Spleen (tissue), 11 donors: ENCODE data around the gene BTBD1. TPM values are rescaled to one million over a fixed set of nuclear protein-coding genes. Genes with fewer than 3 reads are reported as not detected.

Experiments
- DNase-seq: peaks from one replicate; pipeline ENCODE4 v3.0.0-alpha.2; 2020
- H3K27ac ChIP-seq, 8 donors: fragments of 200-600 bp; sonication (generic) in 7 of 8; 1 replicate in 4 of 8; 2 replicates in 4 of 8; pipeline versions ENCODE4 v1.5.0 to v1.8.0; 2016 to 2021; ENCODE audit warnings: inconsistent platforms in 4 of 8, mild to moderate bottlenecking in 4 of 8, moderate library complexity in 1 of 8
- H3K27me3 ChIP-seq, 7 donors: fragments of 200-600 bp; sonication (generic) in 6 of 7; replicated peaks in 1 of 7; 1 replicate in 4 of 7; 2 replicates in 3 of 7; pipeline versions ENCODE4 v1.5.0 to v1.8.0; 2016 to 2021; ENCODE audit warnings: inconsistent platforms in 3 of 7, mild to moderate bottlenecking in 1 of 7
- H3K36me3 ChIP-seq, 6 donors: fragments of 200-600 bp; sonication (generic) in 5 of 6; 1 replicate in 4 of 6; 2 replicates in 2 of 6; pipeline versions ENCODE4 v1.5.0 to v1.8.0; 2016 to 2021; ENCODE audit warnings: inconsistent platforms in 2 of 6
- H3K4me1 ChIP-seq, 6 donors: fragments of 200-600 bp; sonication (generic) in 5 of 6; 1 replicate in 3 of 6; 2 replicates in 3 of 6; pipeline versions ENCODE4 v1.5.0 to v1.8.0; 2016 to 2021; ENCODE audit warnings: inconsistent platforms in 3 of 6
- H3K4me3 ChIP-seq, 8 donors: fragments of 200-600 bp; sonication (generic) in 7 of 8; 1 replicate in 4 of 8; 2 replicates in 4 of 8; pipeline versions ENCODE4 v1.5.0 to v1.8.0; 2016 to 2021; ENCODE audit warnings: inconsistent platforms in 4 of 8, mild to moderate bottlenecking in 4 of 8, moderate library complexity in 2 of 8
- H3K9me3 ChIP-seq, 8 donors: fragments of 200-600 bp; sonication (generic) in 7 of 8; 1 replicate in 4 of 8; 2 replicates in 4 of 8; pipeline versions ENCODE4 v1.5.0 to v1.8.0; 2016 to 2021; ENCODE audit warnings: inconsistent platforms in 4 of 8
- CTCF ChIP-seq, 11 experiments: fragments of 200-600 bp in 7 of 11; fragments of 450-650 bp in 4 of 11; sonication (generic) in 4 of 11; IDR thresholded peaks in 8 of 11; conservative IDR thresholded peaks in 3 of 11; 1 replicate in 7 of 11; 2 replicates in 4 of 11; pipeline versions ENCODE4 v1.4.0 to v1.8.0; 2016 to 2021; ENCODE audit warnings: antibody characterized with exemption in 11 of 11, inconsistent platforms in 4 of 11, mild to moderate bottlenecking in 1 of 11
- POLR2A ChIP-seq, 3 donors: fragments of 450-650 bp; IDR thresholded peaks; one replicate each; pipeline ENCODE4 v1.5.1; 2017; ENCODE audit warnings: antibody characterized with exemption in 3 of 3, mild to moderate bottlenecking in 1 of 3
- POLR2AphosphoS5 ChIP-seq, 3 donors: sonication (generic); formaldehyde crosslinking; IDR thresholded peaks; one replicate each; pipeline ENCODE4 v1.5.1; 2017; ENCODE audit warnings: antibody characterized with exemption in 3 of 3
- WGBS, 5 donors: extraction: QIAGEN DNeasy Blood & Tissue Kit in 3 of 5; methylation state at CpG; one replicate each; pipeline versions ENCODE4 v1.1.5 to v1.1.7; 2013 to 2018; 5-methylcytosine and 5-hydroxymethylcytosine counted together
- intact Hi-C: fragments of 100-400 bp; cut with DNase I; formaldehyde crosslinking; loops from one replicate; pipeline ENCODE4 v1.15.0; 2023; ENCODE audit warnings: low total_unique reads
- polyA plus RNA-seq, 3 donors: library from polyadenylated mRNA; stranded (reverse); fragments of 200-250 nt; gene quantifications; one replicate each; pipeline ENCODE4 v1.2.1, GENCODE V29; 2013
- total RNA-seq, 7 donors: library from RNA; depleted of rRNA in 3 of 7; stranded (reverse); fragments of >200 nt in 3 of 7; fragmentation: NEBNext Ultra II Directional in 4 of 7; extraction: Animal tissue kit (Norgen Biotek cat#: 25700) in 4 of 7; gene quantifications; one replicate each; pipeline versions ENCODE4 v1.1.0 to v1.2.1, GENCODE V29; 2016 to 2021
- donor health status: healthy with polysubstance abuse.
- donor health status: DM: no; HTN: no; CAD: no; lungs with moderate emphysema.
- donor health status: DM: no; HTN: no; CAD: no.
- donor health status: Bipolar disorder and iron deficiency.
- donor health status: healthy.
- donor health status: DM: no; HTN: no; CAD: no.
- donor health status: DM: yes; HTN: yes; CAD: no.

BTBD1 gene
- total and polyA plus RNA-seq, 10 donors = 14.9 to 70.8 (median 45.7) TPM

- Histone ChIP-seq H3K4me1 (peaks cover 37 to 94% (median 74%) of the 10 kb centered on the region in 6 donors), H3K27ac (peak overlapping the region in 6 of 8 donors; percentile 15 to 58 (median 36)), H3K27me3 (no peaks in the 10 kb centered on the region), H3K9me3 (no peaks in the 10 kb centered on the region), H3K36me3 (peaks cover 0 to 31% (median 0%) of the 10 kb centered on the region in 6 donors), H3K4me3 (peak overlapping the region in 1 of 8 donors; percentile 13)
- intact Hi-C loops = no loop called here
- 28 to 41% (median 35%) methylated on average over 3 of the region's 3 CpGs for WGBS, 5 donors
- no peak for DNase-seq
- TF ChIP-seq POLR2A (IDR thresholded peaks at IDR 0.05) (no peak), CTCF (IDR thresholded peaks at IDR 0.05 in 8 of 11, conservative IDR thresholded peaks at IDR 0.05 in 3 of 11) (no peak), POLR2AphosphoS5 (IDR thresholded peaks at IDR 0.05) (no peak)
These were observed 4.3 kb downstream of the BTBD1 start for GRCh38 chr15:83062768-83063180.

- Histone ChIP-seq H3K27me3 (no peaks in the 10 kb centered on the region), H3K36me3 (peaks cover 0 to 42% (median 0%) of the 10 kb centered on the region in 6 donors), H3K9me3 (no peaks in the 10 kb centered on the region), H3K27ac (peak overlapping the region in 2 of 8 donors; percentile 27 to 55), H3K4me1 (peaks cover 40 to 97% (median 69%) of the 10 kb centered on the region in 6 donors), H3K4me3 (no peak overlapping the region)
- TF ChIP-seq POLR2A (IDR thresholded peaks at IDR 0.05) (no peak), POLR2AphosphoS5 (IDR thresholded peaks at IDR 0.05) (no peak), CTCF (IDR thresholded peaks at IDR 0.05 in 8 of 11, conservative IDR thresholded peaks at IDR 0.05 in 3 of 11) (no peak)
- no peak for DNase-seq
- WGBS, 5 donors = 83 to 90% (median 84%) methylated on average over 2 of the region's 2 CpGs
- intact Hi-C loops = no loop called here
These were observed 5.4 kb downstream of the BTBD1 start for GRCh38 chr15:83061680-83062079.

GRCh38 chr15:83057696-83058376 is 9.2 kb downstream of the BTBD1 start:
- TF ChIP-seq POLR2AphosphoS5 (IDR thresholded peaks at IDR 0.05) (no peak), CTCF (IDR thresholded peaks at IDR 0.05 in 8 of 11, conservative IDR thresholded peaks at IDR 0.05 in 3 of 11) (no peak), POLR2A (IDR thresholded peaks at IDR 0.05) (no peak)
- Histone ChIP-seq H3K36me3 (peaks cover 0 to 80% (median 30%) of the 10 kb centered on the region in 6 donors), H3K4me3 (no peak overlapping the region), H3K27me3 (no peaks in the 10 kb centered on the region), H3K9me3 (no peaks in the 10 kb centered on the region), H3K27ac (peak overlapping the region in 2 of 8 donors; percentile 6 to 34), H3K4me1 (peaks cover 14 to 77% (median 41%) of the 10 kb centered on the region in 6 donors)
- DNase-seq = no peak
- 78 to 85% (median 84%) methylated on average over 7 of the region's 7 CpGs for WGBS, 5 donors
- intact Hi-C loops = no loop called here

GRCh38 chr15:83057002-83057401 is 10.1 kb downstream of the BTBD1 start:
- intact Hi-C loops = no loop called here
- no peak for TF ChIP-seq POLR2AphosphoS5 (IDR thresholded peaks at IDR 0.05)
- TF ChIP-seq POLR2A (IDR thresholded peaks at IDR 0.05) = no peak
- TF ChIP-seq CTCF (IDR thresholded peaks at IDR 0.05 in 8 of 11, conservative IDR thresholded peaks at IDR 0.05 in 3 of 11) = no peak

More at GRCh38 chr15:83057002-83057401, 10.1 kb downstream of the BTBD1 start:
- no peak for DNase-seq
- Histone ChIP-seq H3K27ac (no peak overlapping the region), H3K36me3 (peaks cover 0 to 82% (median 33%) of the 10 kb centered on the region in 6 donors), H3K9me3 (no peaks in the 10 kb centered on the region), H3K4me3 (no peak overlapping the region), H3K27me3 (no peaks in the 10 kb centered on the region), H3K4me1 (peaks cover 6 to 70% (median 33%) of the 10 kb centered on the region in 6 donors)
- 78 to 93% (median 86%) methylated on average over 1 of the region's 1 CpG for WGBS, 5 donors
